ENCODE measurements around the gene GALNS. TPM values are rescaled to one million over a fixed set of nuclear protein-coding genes. Genes with fewer than 3 reads are reported as not detected.

Gene GALNS
- total RNA-seq, 1 experiment from 2014 or later: 62.3 TPM

- intact Hi-C loops (cut with micrococcal nuclease; ENCODE audit: unreplicated experiment): no loop called here
- Histone ChIP-seq H3K27me3 (ENCODE audit: insufficient read depth, low read depth) (peaks cover 38% of the 10 kb centered on the region), H3K79me2 (ENCODE audit: low read depth) (no peaks in the 10 kb centered on the region), H4K20me1 (ENCODE audit: insufficient read depth) (no peaks in the 10 kb centered on the region; the same call in 1 of the 2 replicates), H3F3A (ENCODE audit: insufficient read depth, low read depth) (peaks cover 5% of the 10 kb centered on the region; the same call in 1 of the 2 replicates), H3K4me3 (no peak overlapping the region), H2AFZ (no peak overlapping the region), H3K4me2 (no peak overlapping the region), H3K27ac (no peak overlapping the region), H3K4me1 (replicated peaks; ENCODE audit: insufficient read depth) (no peaks in the 10 kb centered on the region), H3K9me3 (ENCODE audit: insufficient read depth, low read depth) (no peaks in the 10 kb centered on the region), H3K36me3 (ENCODE audit: low read depth) (no peaks in the 10 kb centered on the region), H3K9me2 (ENCODE audit: insufficient read depth) (no peaks in the 10 kb centered on the region)
- ChIA-PET POLR2A (ENCODE audit: unreplicated experiment) (interaction anchor here (0.6 kb wide), 1 partner anchor 45 kb away, joined by 6 read pairs; no protein-coding TSS in a partner anchor), CTCF (no interaction called here)
- BruUV-seq (replicated peaks): no TSS peak
- TF ChIP-seq EZH2 (IDR thresholded peaks at IDR 0.05; ENCODE audit: low read depth): no peak
- no peak for TF ChIP-seq CTCF (conservative IDR thresholded peaks at IDR 0.05)
- no peak for DNase-seq
Measured at GRCh38 chr16:88881675-88882357, 25.1 kb upstream of the GALNS start.

GRCh38 chr16:88881007-88881615 is 24.4 kb upstream of the GALNS start:
- no peak for TF ChIP-seq EZH2 (IDR thresholded peaks at IDR 0.05; ENCODE audit: low read depth)
- Histone ChIP-seq H4K20me1 (ENCODE audit: insufficient read depth) (no peaks in the 10 kb centered on the region; the same call in 1 of the 2 replicates), H2AFZ (no peak overlapping the region), H3K9me3 (ENCODE audit: insufficient read depth, low read depth) (no peaks in the 10 kb centered on the region), H3K27me3 (ENCODE audit: insufficient read depth, low read depth) (peaks cover 45% of the 10 kb centered on the region), H3K79me2 (ENCODE audit: low read depth) (no peaks in the 10 kb centered on the region), H3K9me2 (ENCODE audit: insufficient read depth) (no peaks in the 10 kb centered on the region), H3K27ac (no peak overlapping the region), H3F3A (ENCODE audit: insufficient read depth, low read depth) (peaks cover 5% of the 10 kb centered on the region; the same call in 1 of the 2 replicates), H3K36me3 (ENCODE audit: low read depth) (no peaks in the 10 kb centered on the region), H3K4me1 (replicated peaks; ENCODE audit: insufficient read depth) (no peaks in the 10 kb centered on the region), H3K4me2 (peak overlapping the region; percentile 31; the same call in 1 of the 2 replicates), H3K4me3 (no peak overlapping the region; the same call in 1 of the 2 replicates)
- BruUV-seq (replicated peaks): no TSS peak
- POLR2A ChIA-PET (ENCODE audit: unreplicated experiment): no interaction called here
- intact Hi-C loops (cut with micrococcal nuclease; ENCODE audit: unreplicated experiment): no loop called here
- CTCF ChIA-PET: no interaction called here
- DNase-seq: no peak

- peaks cover 5% of the 10 kb centered on the region; the same call in 1 of the 2 replicates for H3F3A ChIP-seq (ENCODE audit: insufficient read depth, low read depth)
- H3K4me3 ChIP-seq: no peak overlapping the region
- H3K4me2 ChIP-seq: no peak overlapping the region
- no peaks in the 10 kb centered on the region; the same call in 1 of the 2 replicates for H4K20me1 ChIP-seq (ENCODE audit: insufficient read depth)
- H3K9me2 ChIP-seq (ENCODE audit: insufficient read depth): no peaks in the 10 kb centered on the region
- no peak overlapping the region for H3K27ac ChIP-seq
- H3K9me3 ChIP-seq (ENCODE audit: insufficient read depth, low read depth): no peaks in the 10 kb centered on the region
- no peaks in the 10 kb centered on the region for H3K79me2 ChIP-seq (ENCODE audit: low read depth)
- no peaks in the 10 kb centered on the region for H3K4me1 ChIP-seq (replicated peaks; ENCODE audit: insufficient read depth)
- BruUV-seq (replicated peaks): no TSS peak
- POLR2A ChIA-PET (ENCODE audit: unreplicated experiment): no interaction called here
- no peak overlapping the region for H2AFZ ChIP-seq
- TF ChIP-seq EZH2 (IDR thresholded peaks at IDR 0.05; ENCODE audit: low read depth) (no peak), CTCF (conservative IDR thresholded peaks at IDR 0.05) (no peak)
- no peaks in the 10 kb centered on the region for H3K36me3 ChIP-seq (ENCODE audit: low read depth)
- peaks cover 52% of the 10 kb centered on the region for H3K27me3 ChIP-seq (ENCODE audit: insufficient read depth, low read depth)
- CTCF ChIA-PET: no interaction called here
- no peak for DNase-seq
- intact Hi-C loops (cut with micrococcal nuclease; ENCODE audit: unreplicated experiment): no loop called here
Measured at GRCh38 chr16:88880226-88881006, 23.7 kb upstream of the GALNS start.
